ENCODE measurements around the gene CCDC15.

The CCDC15 gene

DNA sequence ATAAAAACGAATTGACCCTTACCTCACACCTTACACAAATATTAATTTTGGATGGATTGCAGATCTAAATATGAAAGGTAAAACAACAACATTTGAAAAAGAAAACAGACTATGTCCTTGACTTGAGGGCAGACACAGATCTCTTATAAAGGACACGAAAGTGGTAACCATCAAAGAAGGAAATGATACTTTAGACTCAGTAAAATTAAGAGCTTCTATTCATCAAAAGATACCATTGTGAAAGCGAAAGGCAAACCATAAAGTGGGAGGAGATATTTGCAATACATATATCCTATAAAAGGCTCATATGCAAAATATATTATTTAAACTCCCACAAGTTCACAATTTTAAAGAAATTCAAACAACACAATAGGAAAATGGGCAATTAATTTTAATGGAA lies 23.2 kb upstream of the CCDC15 start:
- DNase-seq (ENCODE audit: extremely low read depth, low read depth): no peak
- no peak overlapping the region for H3K4me3 ChIP-seq (replicated peaks; ENCODE audit: low read depth, low read length)
- TF ChIP-seq, protein P1, sequence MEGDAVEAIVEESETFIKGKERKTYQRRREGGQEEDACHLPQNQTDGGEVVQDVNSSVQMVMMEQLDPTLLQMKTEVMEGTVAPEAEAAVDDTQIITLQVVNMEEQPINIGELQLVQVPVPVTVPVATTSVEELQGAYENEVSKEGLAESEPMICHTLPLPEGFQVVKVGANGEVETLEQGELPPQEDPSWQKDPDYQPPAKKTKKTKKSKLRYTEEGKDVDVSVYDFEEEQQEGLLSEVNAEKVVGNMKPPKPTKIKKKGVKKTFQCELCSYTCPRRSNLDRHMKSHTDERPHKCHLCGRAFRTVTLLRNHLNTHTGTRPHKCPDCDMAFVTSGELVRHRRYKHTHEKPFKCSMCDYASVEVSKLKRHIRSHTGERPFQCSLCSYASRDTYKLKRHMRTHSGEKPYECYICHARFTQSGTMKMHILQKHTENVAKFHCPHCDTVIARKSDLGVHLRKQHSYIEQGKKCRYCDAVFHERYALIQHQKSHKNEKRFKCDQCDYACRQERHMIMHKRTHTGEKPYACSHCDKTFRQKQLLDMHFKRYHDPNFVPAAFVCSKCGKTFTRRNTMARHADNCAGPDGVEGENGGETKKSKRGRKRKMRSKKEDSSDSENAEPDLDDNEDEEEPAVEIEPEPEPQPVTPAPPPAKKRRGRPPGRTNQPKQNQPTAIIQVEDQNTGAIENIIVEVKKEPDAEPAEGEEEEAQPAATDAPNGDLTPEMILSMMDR (IDR thresholded peaks at IDR 0.05; ENCODE audit: low read depth, low read length, missing control alignments): no peak

DNA sequence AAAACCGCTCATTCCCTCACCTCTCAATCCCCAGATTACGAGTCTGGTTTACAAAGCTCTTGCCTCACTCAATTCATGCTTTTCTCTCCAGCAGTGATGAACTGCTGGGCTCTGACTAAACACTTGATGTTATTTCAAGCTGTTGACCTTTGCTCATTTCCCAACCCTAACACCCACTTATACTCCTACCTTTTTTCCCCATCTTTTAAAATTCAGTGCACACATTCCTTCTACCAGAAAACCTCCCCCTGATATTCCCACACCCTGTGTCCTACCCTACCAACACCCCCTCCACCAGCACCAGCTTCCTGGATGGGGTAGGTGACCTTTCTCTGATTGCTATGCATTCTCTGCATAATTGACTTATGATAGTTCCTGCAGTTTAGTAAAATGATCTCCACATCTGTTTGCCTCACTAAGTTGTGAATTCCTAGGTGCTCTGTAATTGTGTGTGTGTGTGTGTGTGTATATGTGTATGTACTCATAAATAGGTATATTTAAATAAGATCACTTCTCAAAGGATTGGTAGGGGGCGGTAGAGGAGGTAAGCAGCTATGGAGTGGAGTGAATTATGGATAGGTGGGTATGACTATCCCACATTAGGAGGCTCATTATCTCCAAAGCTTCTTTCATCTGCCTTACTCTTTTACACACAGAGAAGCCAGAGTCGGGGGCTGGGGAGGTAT lies 19.0 kb upstream of the CCDC15 start:
- peak; percentile 53 for DNase-seq (ENCODE audit: extremely low read depth, low read depth)
- TF ChIP-seq, protein P1 (IDR thresholded peaks at IDR 0.05; ENCODE audit: low read depth, low read length, missing control alignments): peak; percentile 16
- H3K4me3 ChIP-seq (replicated peaks; ENCODE audit: low read depth, low read length): no peak overlapping the region

DNA sequence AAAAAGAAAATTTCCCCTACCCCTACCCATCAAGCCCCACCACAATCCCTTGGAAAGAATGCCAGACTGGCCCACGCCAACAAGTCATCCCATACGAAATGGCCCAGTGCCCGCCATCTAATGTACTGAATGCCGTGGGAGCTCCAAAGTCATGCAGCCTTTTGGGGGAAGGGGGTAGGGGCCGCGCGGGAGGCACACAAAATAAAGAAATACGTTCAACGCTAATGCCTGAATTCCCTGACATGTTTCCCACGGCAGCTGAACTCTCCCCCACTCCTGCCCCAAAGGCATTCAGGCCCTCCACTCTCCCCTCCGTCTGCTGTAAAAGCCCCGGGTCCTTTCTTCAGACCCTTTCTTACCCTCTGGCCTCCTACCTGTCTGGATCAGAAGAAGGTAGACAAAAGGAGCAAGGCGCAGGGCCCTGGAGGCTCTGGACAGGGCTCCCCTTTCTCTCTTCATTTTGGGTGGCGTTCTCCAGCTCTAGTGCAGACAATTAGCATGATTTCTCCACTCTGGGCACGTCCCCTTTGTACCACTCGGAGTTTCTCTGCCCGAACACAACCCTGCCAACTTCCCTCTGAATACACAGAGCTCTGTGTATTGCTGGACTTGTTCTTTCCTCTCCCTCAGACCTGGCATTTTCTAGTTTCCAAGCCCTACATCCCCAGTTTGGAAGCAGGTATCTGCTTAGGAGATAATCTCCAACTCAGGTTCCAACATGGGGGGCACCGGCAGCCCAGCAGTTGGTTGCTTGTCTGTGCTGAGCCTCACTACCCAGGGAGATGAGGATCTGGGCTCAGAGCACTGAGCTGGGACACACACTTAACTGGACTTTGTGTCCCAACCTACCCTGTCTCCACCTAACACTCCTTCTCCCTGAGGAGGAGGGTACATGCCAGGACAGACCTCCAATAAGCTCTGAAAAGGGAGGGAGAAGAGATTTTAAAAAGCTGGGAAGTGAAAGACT lies 18.2 kb upstream of the CCDC15 start, which contains the start of gene HEPACAM:
Gene HEPACAM, minus strand, starts transcription at position 500 of the 967 bp plus-strand sequence. Its CDS starts 41 bp downstream, at position 459.
- TF ChIP-seq, protein P1 (IDR thresholded peaks at IDR 0.05; ENCODE audit: low read depth, low read length, missing control alignments): no peak
- no peak for DNase-seq (ENCODE audit: extremely low read depth, low read depth)
- H3K4me3 ChIP-seq (replicated peaks; ENCODE audit: low read depth, low read length): no peak within 1 kb of the TSS

DNA sequence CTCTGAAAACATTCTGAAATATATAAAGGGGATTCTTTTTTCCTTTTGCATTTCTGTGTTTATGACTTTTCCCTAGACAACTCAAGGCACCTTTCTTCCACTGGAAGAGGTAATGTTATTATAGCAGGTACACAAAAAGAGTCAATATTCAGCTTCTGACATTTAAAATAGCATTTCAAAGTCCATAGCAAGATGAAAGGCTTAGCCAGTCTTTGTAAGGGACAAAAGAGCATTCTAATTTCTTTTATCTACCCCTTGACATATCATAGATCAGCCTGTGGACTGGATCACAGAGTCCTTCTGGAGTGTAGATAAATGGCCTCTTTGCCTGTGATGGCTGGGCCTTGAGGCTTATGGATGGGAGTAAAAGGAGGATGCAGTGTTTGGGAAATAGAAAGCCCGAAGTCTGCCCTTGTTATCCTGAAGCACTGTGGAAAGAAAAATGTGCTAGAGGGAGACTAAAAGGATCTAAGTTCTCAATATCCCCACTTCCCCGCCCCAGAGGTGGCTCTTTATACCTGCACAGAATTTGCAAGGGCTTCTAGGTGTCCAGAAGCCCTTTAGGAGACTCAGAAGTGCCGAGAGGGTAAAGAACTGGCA lies 16.6 kb upstream of the CCDC15 start:
- TF ChIP-seq, protein P1 (IDR thresholded peaks at IDR 0.05; ENCODE audit: low read depth, low read length, missing control alignments): no peak
- no peak for DNase-seq (ENCODE audit: extremely low read depth, low read depth)
- H3K4me3 ChIP-seq (replicated peaks; ENCODE audit: low read depth, low read length): no peak overlapping the region

DNA sequence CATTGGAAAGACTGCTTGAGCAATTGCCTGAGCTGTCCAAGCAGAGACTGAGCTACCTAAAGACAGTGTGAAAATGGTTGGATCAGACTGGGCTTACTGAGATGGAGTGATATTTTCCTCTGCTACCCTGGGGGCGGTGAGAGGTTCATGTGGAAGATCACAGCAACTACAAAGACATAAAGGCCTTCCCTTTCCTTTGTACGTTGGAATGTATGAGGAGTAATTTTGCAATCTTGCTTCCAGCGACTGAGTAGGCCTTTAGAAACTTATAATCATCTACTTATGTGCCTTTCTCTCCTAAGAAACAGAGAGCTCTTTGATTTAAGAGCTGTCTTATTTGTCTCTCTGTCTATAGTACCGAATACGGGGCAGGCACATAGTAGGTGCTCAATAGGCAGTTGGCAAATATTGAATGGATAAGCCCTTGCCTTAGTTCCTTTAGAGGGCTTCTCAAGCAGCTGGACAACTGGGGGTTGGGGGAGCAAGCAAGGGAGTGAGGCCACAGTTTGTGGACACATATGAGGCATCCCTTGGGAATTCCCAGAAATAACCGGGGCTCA lies 15.7 kb upstream of the CCDC15 start:
- H3K4me3 ChIP-seq (replicated peaks; ENCODE audit: low read depth, low read length): no peak overlapping the region
- no peak for DNase-seq (ENCODE audit: extremely low read depth, low read depth)
- TF ChIP-seq, protein P1 (IDR thresholded peaks at IDR 0.05; ENCODE audit: low read depth, low read length, missing control alignments): no peak

DNA sequence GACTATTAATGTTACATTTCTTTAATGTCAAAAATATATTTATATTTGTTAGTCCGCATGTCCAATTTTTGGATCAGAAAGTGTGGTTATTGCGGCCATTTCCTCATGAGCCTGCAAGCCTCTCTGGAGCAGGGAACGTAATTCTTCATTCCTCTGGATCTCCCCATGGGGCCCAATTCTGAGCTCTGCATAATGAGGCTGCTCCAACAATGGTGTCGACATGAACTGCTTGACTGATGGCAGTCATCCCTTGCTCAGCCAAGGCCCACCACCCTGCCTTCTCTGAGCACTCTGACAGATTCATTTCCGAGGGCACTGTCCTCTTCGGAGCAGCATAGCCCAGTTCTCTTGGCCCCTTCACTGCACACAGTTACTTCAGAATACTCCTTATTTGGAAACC lies 15.0 kb upstream of the CCDC15 start:
- H3K4me3 ChIP-seq (replicated peaks; ENCODE audit: low read depth, low read length): no peak overlapping the region
- DNase-seq (ENCODE audit: extremely low read depth, low read depth): no peak
- TF ChIP-seq, protein P1 (IDR thresholded peaks at IDR 0.05; ENCODE audit: low read depth, low read length, missing control alignments): no peak
